Peyer's patch (tissue), 4 donors: ENCODE results near the gene DENND1B. TPM values are rescaled to one million over a fixed set of nuclear protein-coding genes. Genes with fewer than 3 reads are reported as not detected.

Experiments
- DNase-seq, 3 donors: peaks; one replicate each; pipeline ENCODE4 v3.0.0-alpha.2; 2017 to 2019
- H3K27ac ChIP-seq, 4 donors: fragments of 200-600 bp; sonication (generic); one replicate each; pipeline ENCODE4 v1.5.1; 2016 to 2019
- H3K27me3 ChIP-seq, 2 donors: fragments of 200-600 bp; sonication (generic); one replicate each; pipeline ENCODE4 v1.5.1; 2019
- H3K36me3 ChIP-seq, 3 donors: fragments of 200-600 bp; sonication (generic); one replicate each; pipeline ENCODE4 v1.5.1; 2016 to 2019
- H3K4me1 ChIP-seq, 4 donors: fragments of 200-600 bp; sonication (generic); one replicate each; pipeline ENCODE4 v1.5.1; 2016 to 2019
- H3K4me3 ChIP-seq, 4 donors: fragments of 200-600 bp; sonication (generic); 1 replicate in 3 of 4; 2 replicates in 1 of 4; pipeline ENCODE4 v1.5.1; 2016 to 2019; ENCODE audit warnings: mild to moderate bottlenecking in 1 of 4
- H3K9me3 ChIP-seq, 4 donors: fragments of 200-600 bp; sonication (generic); one replicate each; pipeline ENCODE4 v1.5.1; 2016 to 2019; ENCODE audit warnings: mild to moderate bottlenecking in 1 of 4
- POLR2A ChIP-seq, 2 donors: fragments of 450-650 bp; IDR thresholded peaks; one replicate each; pipeline ENCODE4 v1.5.1; 2017; ENCODE audit warnings: antibody characterized with exemption in 2 of 2, mild to moderate bottlenecking in 2 of 2, moderate library complexity in 2 of 2
- total RNA-seq, 4 donors: library from RNA; depleted of rRNA; stranded (reverse); fragments of >200 nt; gene quantifications; one replicate each; pipeline ENCODE4 v1.1.0, GENCODE V29; 2016
- TF ChIP-seq, protein P1 (sequence below), 6 experiments: fragments of 450-650 bp in 4 of 6; fragments of 200-600 bp in 2 of 6; sonication (generic) in 1 of 6; IDR thresholded peaks; one replicate each; pipeline ENCODE4 v1.5.1; 2017 to 2019; ENCODE audit warnings: antibody characterized with exemption in 6 of 6, mild to moderate bottlenecking in 3 of 6, moderate library complexity in 1 of 6

Gene DENND1B
- total RNA-seq, 4 donors from 2014 or later = 46.2 to 84.2 (median 69.3) TPM

DNA sequence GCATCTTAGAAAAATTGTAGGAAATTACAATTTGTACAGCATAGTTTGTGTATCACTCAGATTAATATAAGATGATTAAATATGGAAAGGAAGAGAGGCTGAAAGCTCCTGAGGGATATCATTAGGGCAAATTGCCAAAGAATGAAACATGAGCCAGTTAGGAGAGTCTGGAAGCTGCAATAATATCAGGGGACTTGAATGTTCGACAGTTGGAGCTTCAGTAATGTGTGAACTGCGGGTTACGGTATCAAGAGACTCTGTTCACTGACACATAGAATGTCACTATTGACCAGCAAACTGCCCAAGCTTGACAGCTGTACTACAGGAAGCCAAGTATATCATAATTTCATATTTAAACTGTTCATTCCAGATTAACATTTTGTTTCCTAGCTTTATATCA is 157.2 kb downstream of the DENND1B start:
- peaks cover 0 to 13% (median 0%) of the 10 kb centered on the region in 3 donors for H3K36me3 ChIP-seq
- no peak for DNase-seq
- TF ChIP-seq, protein P1, sequence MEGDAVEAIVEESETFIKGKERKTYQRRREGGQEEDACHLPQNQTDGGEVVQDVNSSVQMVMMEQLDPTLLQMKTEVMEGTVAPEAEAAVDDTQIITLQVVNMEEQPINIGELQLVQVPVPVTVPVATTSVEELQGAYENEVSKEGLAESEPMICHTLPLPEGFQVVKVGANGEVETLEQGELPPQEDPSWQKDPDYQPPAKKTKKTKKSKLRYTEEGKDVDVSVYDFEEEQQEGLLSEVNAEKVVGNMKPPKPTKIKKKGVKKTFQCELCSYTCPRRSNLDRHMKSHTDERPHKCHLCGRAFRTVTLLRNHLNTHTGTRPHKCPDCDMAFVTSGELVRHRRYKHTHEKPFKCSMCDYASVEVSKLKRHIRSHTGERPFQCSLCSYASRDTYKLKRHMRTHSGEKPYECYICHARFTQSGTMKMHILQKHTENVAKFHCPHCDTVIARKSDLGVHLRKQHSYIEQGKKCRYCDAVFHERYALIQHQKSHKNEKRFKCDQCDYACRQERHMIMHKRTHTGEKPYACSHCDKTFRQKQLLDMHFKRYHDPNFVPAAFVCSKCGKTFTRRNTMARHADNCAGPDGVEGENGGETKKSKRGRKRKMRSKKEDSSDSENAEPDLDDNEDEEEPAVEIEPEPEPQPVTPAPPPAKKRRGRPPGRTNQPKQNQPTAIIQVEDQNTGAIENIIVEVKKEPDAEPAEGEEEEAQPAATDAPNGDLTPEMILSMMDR (IDR thresholded peaks at IDR 0.05) = no peak
- TF ChIP-seq POLR2A (IDR thresholded peaks at IDR 0.05) = no peak

DNA sequence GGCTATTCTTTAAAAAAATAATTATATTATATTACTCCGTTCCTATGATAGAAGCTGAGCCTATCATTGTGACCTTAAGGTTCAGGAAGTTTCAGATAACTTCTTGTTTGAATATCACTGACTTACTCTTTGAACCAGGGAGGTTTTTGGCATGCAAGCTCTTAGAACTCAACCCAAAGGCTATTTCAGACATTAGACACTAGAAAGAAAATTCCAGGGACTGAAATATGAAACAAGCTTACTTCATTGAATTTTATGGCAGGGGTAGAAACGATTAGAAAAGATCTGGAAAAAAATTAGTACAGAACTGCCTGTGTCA is 159.6 kb downstream of the DENND1B start:
- Histone ChIP-seq H3K4me3 (no peak overlapping the region), H3K27me3 (no peaks in the 10 kb centered on the region), H3K36me3 (peaks cover 0 to 13% (median 0%) of the 10 kb centered on the region in 3 donors), H3K4me1 (no peaks in the 10 kb centered on the region), H3K9me3 (no peaks in the 10 kb centered on the region), H3K27ac (no peak overlapping the region)
- TF ChIP-seq POLR2A (IDR thresholded peaks at IDR 0.05) = no peak
- TF ChIP-seq, protein P1 (IDR thresholded peaks at IDR 0.05) = no peak
- no peak for DNase-seq

More for the DNA sequence above, 157.2 kb downstream of the DENND1B start:
- Histone ChIP-seq H3K27ac (no peak overlapping the region), H3K27me3 (no peaks in the 10 kb centered on the region), H3K4me1 (no peaks in the 10 kb centered on the region), H3K9me3 (no peaks in the 10 kb centered on the region), H3K4me3 (no peak overlapping the region)

DNA sequence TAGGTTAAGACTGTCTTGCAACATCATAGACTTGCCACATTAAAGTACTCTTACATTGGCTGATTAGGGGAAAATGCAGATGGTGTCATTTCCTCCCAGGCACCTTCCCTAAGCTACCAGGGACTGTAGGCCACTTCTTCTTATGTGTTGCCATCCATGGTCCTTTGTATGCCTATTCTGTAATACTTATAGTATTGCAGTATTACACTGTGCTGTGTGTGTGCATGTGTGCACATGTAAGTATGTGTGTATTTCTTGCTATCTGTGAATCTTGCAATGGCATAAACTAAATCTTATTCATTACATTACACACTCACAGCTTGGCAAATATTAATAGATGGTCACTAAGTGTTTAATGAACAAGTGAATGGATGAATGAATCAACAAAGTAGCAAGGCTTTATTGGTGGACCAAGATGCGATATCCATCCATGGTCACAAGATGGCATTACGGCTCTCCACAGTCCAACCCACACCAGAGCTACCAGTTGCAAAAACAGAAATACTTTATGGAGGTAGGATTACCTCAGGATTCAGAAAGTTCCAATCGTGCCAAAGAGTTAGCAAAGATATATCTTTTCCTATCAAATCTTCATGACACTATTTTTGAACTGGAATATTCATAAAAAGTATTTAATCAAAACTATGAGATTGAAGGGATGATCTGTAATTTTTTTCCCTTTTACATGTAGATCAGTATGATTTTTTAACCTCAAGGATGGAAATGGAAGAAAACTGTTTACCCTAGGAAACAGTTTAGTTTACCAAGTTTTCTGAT is 160.2 kb downstream of the DENND1B start:
- no peaks in the 10 kb centered on the region for H3K9me3 ChIP-seq
- no peak overlapping the region for H3K4me3 ChIP-seq
- H3K36me3 ChIP-seq = peaks cover 0 to 13% (median 0%) of the 10 kb centered on the region in 3 donors
- peak in 1 of 3 donors; percentile 52 for DNase-seq
- TF ChIP-seq POLR2A (IDR thresholded peaks at IDR 0.05) = no peak
- TF ChIP-seq, protein P1 (IDR thresholded peaks at IDR 0.05) = peak in 4 of 6 experiments; percentile 35 to 76 (median 69)
- no peak overlapping the region for H3K27ac ChIP-seq
- no peaks in the 10 kb centered on the region for H3K27me3 ChIP-seq
- H3K4me1 ChIP-seq = no peaks in the 10 kb centered on the region

DNA sequence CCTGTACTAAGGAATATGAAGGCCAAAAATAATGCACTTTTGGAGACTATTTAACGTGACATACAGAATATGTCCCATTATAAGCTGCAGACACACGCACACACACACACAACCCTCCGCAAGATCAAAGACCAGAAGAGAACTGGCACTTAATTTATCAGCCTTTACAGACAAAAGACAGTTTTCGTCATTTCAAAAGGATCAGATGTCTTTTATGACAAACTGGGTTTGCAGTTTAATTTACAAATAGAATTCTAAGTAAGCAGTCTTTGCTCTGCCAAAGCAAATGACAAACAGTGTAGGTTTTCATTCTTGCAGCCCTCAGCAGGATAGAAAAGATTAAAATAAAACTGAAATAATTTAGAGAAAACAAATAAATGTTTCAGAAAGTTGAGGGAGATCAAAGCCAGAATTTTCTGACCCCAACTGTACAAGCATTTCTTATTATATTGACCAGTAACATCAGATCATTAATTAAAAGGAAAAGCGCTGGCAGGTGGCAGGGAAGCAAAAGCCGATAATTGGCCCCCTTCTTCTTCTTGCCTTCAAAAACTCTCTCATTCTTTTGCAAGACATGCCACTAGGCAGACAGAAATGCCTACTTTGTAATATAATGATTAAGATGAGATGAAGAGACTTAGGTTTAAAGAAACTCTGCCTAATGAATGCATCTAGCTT is 169.0 kb downstream of the DENND1B start:
- Histone ChIP-seq H3K36me3 (no peaks in the 10 kb centered on the region), H3K4me1 (no peaks in the 10 kb centered on the region), H3K9me3 (no peaks in the 10 kb centered on the region), H3K27me3 (no peaks in the 10 kb centered on the region), H3K4me3 (no peak overlapping the region), H3K27ac (no peak overlapping the region)
- no peak for TF ChIP-seq POLR2A (IDR thresholded peaks at IDR 0.05)
- TF ChIP-seq, protein P1 (IDR thresholded peaks at IDR 0.05) = no peak
- DNase-seq = no peak

DNA sequence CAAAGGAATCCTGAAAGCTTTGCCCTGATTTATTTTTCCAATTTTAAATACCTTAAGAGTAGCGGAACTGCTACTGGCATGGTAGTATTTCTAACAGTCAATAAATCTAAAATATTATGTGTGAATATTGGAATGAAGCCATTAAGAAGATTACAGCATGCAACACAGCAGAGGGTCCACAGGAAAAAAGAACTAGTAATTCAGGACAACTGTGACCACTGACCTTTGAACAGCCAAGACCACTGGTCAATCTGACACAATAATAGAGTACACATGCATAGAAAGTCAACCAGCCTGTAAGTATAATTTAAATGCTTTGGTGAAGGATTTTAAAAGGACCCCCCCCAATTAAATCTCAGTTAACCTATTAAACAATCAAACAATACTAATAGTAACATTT is 171.0 kb downstream of the DENND1B start:
- Histone ChIP-seq H3K4me3 (no peak overlapping the region), H3K4me1 (no peaks in the 10 kb centered on the region), H3K27ac (no peak overlapping the region), H3K9me3 (no peaks in the 10 kb centered on the region), H3K27me3 (no peaks in the 10 kb centered on the region), H3K36me3 (no peaks in the 10 kb centered on the region)
- DNase-seq = no peak
- no peak for TF ChIP-seq POLR2A (IDR thresholded peaks at IDR 0.05)
- TF ChIP-seq, protein P1 (IDR thresholded peaks at IDR 0.05) = no peak
